GM18868 (cell line): Measurements from ENCODE around the gene AMDHD2.

Source experiments
- ATAC-seq: cut with Tn5 transposase; IDR thresholded peaks from one replicate; pipeline ENCODE4 v1.9.1; 2021; ENCODE audit warnings: mild to moderate bottlenecking, moderate library complexity; ENCODE audit not compliant: unreplicated experiment

The AMDHD2 gene

GRCh38 chr16:2498531-2499253, 21.5 kb upstream of the AMDHD2 start:
- no peak for ATAC-seq

DNA sequence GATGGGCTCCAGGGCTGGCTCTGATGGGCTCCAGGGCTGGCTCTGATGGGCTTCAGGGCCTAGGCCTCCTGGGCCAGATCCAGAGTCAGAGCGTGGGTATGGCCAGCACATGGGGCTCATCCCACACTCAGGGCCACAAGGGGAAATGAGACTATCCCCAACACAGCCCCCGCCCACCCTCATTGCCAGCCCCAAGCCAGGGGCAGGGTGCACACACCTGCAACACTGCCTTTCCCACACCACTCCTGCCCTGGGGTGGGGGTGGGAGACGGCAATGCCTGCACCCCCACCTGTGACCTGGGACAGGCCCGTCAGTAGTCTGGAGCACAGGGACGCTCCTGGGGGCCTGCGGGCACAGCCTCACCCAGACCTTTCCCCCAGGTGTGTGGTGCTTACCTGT, 20.7 kb upstream of the AMDHD2 start:
- ATAC-seq: no peak

DNA sequence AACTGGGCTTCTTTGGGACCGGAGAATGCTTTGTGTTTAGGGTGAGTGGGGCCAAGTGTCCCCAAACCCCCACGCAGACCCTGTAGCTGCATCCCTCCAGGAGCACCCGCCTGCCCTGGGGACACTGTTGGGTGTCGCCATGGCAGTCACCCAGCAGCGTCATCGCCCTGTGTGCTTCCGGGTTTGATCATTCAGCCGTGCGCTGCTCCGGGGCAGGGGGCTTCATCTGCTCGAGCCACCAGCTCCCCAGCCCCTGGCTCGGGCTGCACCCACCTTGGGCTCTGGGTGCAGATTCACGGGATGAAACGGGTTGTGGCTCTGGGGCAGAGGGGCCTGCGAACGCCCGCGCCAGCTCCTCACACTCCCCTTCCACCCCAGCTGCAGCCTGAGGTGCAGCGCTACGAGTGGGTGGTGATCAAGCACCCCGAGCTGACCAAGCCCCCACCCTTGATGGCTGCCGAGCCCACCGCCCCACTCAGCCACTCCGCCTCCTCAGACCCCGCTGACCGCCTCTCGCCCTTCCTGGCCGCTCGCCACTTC, 20.2 kb upstream of the AMDHD2 start:
- no peak for ATAC-seq

- ATAC-seq: no peak
Measured at GRCh38 chr16:2500430-2500917, 19.7 kb upstream of the AMDHD2 start.

DNA sequence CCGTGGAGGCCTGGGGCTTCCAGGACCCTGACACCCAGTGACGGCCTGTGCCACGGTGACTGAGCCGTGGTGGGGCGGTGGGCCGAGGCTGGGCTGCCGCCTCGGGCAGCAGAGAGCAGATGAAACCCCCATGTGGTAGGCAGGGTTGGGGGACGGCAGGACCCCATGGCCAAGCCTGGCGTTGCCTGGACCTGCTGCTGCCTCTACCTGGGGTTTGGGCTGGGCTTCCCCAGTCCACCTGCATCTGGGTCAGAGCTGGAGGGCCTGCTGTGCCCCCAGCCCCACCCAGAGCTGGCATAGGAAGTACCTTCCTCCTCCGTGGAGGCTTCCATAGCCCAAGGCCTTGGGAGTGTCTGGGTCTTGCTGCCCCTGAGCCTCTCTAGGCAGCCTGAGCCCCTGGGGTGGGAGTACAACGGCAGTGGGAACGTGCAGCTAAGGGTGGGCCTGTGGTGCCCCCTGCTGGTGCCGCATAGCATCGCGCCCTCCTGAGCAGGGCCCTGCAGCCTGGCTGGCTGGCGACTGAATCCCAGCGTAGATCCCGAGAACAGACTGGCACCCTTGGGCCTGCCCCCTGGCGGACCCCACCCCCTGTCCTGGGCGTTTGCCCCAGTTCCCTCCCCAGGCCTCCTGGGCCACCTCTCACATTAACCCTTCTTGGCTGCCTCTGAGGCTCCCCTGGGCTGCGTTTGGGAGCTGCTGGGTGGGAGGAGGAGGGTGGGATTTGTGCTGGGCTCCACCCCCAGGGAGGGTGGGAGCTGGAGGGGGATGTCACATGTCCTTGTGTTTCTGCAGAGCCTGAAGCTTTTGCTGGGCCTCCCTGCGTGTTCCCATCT, 19.0 kb upstream of the AMDHD2 start:
- peak; percentile 45 for ATAC-seq

DNA sequence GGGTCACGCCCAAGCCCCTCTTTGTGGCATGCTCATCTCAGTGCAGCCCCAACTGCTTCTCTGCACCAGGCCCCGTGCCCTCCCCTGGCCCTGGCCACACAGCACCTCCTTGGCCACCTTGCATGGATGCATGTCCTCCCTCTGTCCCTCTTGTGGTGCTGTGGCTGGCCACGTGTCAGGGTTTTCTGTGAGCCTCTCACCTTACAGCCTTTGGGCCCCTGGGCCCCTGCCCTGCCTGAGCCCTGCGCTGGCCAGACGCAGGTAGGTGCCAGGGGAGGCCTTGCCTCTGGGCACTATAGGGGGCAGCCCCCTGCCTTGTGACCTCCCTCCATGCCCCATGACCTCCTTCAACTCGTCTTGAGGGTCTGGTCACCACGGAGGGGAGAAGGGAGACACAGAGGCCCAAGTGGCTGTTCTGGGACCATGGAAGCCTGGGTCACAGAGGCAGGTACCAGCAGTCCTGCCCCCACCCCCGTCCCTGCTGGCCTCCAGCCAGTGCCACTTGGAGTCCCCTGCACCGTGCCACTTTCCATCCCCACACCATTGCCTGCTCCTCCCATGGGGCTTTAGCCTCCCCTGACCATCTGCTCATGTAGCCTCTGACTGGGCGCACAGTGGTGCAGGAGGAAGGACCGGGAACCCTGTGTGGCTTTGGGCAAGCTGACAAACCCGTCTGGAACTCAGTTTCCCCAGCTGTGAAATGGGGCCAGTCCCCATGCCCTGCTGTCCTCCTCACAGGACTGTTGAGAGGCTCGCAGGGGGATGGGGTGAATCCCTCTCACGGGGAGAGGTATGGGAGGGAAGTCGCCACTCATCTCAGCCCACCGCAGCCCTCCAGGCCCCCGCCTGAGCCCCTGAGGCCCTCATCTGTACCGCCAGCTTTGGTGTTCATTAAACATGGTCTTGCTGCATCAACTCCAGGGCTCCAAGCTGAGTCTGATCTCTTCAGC, 17.9 kb upstream of the AMDHD2 start:
- ATAC-seq: no peak

GRCh38 chr16:2505695-2506094, 14.5 kb upstream of the AMDHD2 start:
- ATAC-seq: no peak

GRCh38 chr16:2507052-2507659, 13.0 kb upstream of the AMDHD2 start:
- ATAC-seq: peak; percentile 59

DNA sequence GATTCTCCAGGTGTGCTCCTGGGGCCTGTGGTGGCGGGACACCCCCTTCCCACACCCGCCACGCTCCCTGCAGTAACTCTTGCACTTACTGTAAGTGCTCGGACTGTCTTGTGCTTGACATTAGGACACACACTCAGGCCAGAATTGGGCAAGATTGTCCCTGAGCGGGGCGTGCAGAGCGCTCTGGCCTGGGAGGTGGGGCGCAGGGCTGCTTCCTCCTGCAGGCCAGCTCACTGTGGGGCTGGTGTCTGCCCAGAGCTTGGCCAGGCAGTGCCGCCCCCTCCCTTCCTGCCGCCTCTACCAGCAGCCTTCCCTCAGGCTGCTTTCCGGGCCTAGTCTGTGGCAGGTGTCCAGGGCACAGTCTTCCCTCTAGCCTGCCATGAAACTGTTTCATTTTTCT, 12.5 kb upstream of the AMDHD2 start:
- peak; percentile 16 for ATAC-seq

GRCh38 chr16:2508722-2509400, 11.3 kb upstream of the AMDHD2 start:
- no peak for ATAC-seq

GRCh38 chr16:2511128-2511800, 8.9 kb upstream of the AMDHD2 start:
- ATAC-seq: no peak

DNA sequence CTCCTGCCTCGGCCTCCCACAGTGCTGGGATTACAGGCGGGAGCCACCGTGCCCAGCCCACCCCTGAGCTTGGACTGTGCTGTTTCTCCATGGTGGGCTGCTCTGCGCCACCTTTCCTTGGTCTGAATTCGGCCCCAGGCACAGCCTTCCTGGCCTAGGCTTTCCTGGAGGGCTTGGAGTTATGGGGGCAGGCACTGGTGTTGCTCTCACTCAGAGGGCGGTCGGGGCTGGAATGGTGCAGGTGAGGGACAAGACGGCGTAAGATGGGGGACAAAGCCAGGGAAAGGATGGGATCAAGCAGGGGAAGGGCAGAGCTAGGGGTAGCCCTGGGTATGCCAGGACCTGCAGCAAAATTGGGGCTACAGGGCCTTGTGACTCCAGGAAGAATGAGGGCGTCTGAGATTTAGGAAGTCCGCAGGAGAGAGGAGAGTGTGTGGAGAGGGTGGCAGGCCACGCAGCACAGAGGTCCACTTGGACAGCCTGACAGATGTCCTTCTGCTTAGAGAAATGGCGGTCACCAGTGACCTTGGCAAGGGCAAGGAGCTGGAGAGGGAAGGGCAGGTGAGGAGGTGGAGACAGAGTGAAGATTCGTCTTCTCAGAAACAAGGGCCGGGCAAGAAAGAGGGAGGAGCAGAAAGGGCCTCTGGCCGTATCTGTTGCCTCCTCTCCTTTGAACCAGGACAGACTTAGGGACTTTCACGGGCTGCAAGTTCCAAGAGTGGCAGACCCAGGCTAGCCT, 8.0 kb upstream of the AMDHD2 start:
- no peak for ATAC-seq

- ATAC-seq: peak; percentile 25
Measured at GRCh38 chr16:2512735-2513404, 7.3 kb upstream of the AMDHD2 start.

DNA sequence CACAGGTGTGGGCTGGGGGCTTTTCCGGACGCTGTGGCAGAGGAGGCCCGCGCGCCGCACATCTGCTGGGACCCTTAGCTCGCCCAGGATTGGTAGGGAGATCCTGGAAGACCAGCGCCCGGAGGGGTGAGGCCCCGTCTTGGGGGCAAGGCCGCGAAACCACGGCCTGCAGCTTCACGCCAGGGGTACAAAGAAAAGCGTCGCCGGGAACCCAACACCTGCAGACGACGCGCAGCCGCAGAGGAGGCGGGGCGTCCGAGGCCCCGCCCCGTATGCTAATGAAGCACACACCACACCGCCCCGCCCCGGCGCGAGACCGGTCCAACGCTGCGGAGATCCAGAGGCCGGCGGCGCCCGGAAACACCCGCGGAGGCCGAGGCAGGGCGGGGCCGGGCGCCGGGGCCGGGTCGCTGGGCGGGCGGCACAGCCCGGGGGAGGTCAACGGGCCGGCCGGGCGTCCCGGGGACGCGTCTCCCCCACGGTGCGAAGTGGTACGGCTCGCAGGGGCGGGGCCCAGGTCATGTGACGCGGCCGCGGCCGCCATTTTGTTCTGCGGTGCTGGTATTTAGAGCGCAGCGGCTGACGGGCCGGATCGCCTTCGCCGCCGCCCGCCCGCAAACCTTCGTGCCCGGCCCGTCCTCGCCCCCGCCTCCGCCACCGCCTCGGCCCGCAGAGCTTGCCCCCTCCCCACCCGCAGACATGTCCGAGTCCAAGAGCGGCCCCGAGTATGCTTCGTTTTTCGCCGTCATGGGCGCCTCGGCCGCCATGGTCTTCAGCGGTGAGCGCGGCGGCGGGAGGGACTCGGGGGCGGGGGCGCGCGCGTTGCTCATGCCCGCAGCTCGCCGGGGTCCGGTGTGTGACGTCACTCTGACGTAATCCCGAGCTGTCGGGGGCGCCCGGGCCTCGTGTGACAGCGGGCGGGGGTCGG, 6.5 kb upstream of the AMDHD2 start, which contains the start of gene ATP6V0C:
ATP6V0C (plus strand) TSS at position 548 of the 928 bp plus-strand sequence; CDS start at position 700, 152 bp downstream.
- ATAC-seq: peak; percentile 72

- no peak for ATAC-seq
Measured at GRCh38 chr16:2514333-2515179, 5.6 kb upstream of the AMDHD2 start.
